Lower lobe of right lung (tissue), 2 donors: ENCODE results near the gene PAPLN. TPM values are rescaled to one million over a fixed set of nuclear protein-coding genes. Genes with fewer than 3 reads are reported as not detected.
A peak's percentile ranks its signal among the peaks of the same experiment; 100 is the strongest.

Source experiments
- ATAC-seq, 2 donors: fragments of 200-7000 bp; cut with Tn5 transposase; one replicate each; pipeline ENCODE4 v1.9.1; 2020 to 2022; ENCODE audit warnings: mild to moderate bottlenecking in 2 of 2, moderate library complexity in 2 of 2
- DNase-seq: peaks from one replicate; pipeline ENCODE4 v3.0.0-alpha.2; 2020
- H3K27ac ChIP-seq: fragments of 200-600 bp; one replicate; pipeline ENCODE4 v1.8.0; 2022
- H3K27me3 ChIP-seq: fragments of 200-600 bp; one replicate; pipeline ENCODE4 v1.8.0; 2022; ENCODE audit warnings: low read depth
- H3K36me3 ChIP-seq: fragments of 200-600 bp; one replicate; pipeline ENCODE4 v1.8.0; 2022; ENCODE audit warnings: mild to moderate bottlenecking
- H3K4me1 ChIP-seq: fragments of 200-600 bp; one replicate; pipeline ENCODE4 v1.8.0; 2022
- H3K4me3 ChIP-seq: fragments of 200-600 bp; one replicate; pipeline ENCODE4 v1.8.0; 2022; ENCODE audit warnings: mild to moderate bottlenecking
- H3K9me3 ChIP-seq: fragments of 200-600 bp; one replicate; pipeline ENCODE4 v1.8.0; 2022
- CTCF ChIP-seq: fragments of 200-600 bp; IDR thresholded peaks from one replicate; pipeline ENCODE4 v1.8.0; 2022; ENCODE audit warnings: antibody characterized with exemption, mild to moderate bottlenecking
- intact Hi-C: fragments of 100-400 bp; cut with DNase I; formaldehyde crosslinking; loops from one replicate; pipeline ENCODE4 v1.11.0; 2022
- total RNA-seq: library from RNA; stranded (reverse); fragmentation: NEBNext Ultra II Directional; extraction: Animal tissue kit (Norgen Biotek cat#: 25700); gene quantifications from one replicate; pipeline ENCODE4 v1.2.1, GENCODE V29; 2021
- donor health status: DM: no; HTN: yes; CAD: no; lungs with severe emphysema.

PAPLN gene
- total RNA-seq, 1 donor from 2014 or later: 10.7 TPM

GRCh38 chr14:73323896-73324399 is 86.6 kb downstream of the PAPLN start:
- H3K36me3 ChIP-seq: peaks cover 19% of the 10 kb centered on the region
- peaks cover 15% of the 10 kb centered on the region for H3K4me1 ChIP-seq
- H3K9me3 ChIP-seq: no peaks in the 10 kb centered on the region
- H3K27me3 ChIP-seq: no peaks in the 10 kb centered on the region
- TF ChIP-seq CTCF: no peak
- no peak overlapping the region for H3K27ac ChIP-seq
- no peak overlapping the region for H3K4me3 ChIP-seq
- intact Hi-C loops: no loop called here
- no peak for DNase-seq
- ATAC-seq: peak in 1 of 2 donors; percentile 35

Other genes with a start within 250 kb of the PAPLN start
- 20.1 TPM for gene ZFYVE1, start 210.4 kb upstream of the PAPLN start, total RNA-seq
- 56.1 TPM for gene RBM25, start 179.0 kb upstream of the PAPLN start, total RNA-seq
- gene PSEN1, start 101.0 kb upstream of the PAPLN start, total RNA-seq: 69.2 TPM
- 126 TPM for gene NUMB, start 221.0 kb downstream of the PAPLN start, total RNA-seq